ENCODE data around the gene IRAK3. TPM values are rescaled to one million over a fixed set of nuclear protein-coding genes. Genes with fewer than 3 reads are reported as not detected.

IRAK3 gene, protein sequence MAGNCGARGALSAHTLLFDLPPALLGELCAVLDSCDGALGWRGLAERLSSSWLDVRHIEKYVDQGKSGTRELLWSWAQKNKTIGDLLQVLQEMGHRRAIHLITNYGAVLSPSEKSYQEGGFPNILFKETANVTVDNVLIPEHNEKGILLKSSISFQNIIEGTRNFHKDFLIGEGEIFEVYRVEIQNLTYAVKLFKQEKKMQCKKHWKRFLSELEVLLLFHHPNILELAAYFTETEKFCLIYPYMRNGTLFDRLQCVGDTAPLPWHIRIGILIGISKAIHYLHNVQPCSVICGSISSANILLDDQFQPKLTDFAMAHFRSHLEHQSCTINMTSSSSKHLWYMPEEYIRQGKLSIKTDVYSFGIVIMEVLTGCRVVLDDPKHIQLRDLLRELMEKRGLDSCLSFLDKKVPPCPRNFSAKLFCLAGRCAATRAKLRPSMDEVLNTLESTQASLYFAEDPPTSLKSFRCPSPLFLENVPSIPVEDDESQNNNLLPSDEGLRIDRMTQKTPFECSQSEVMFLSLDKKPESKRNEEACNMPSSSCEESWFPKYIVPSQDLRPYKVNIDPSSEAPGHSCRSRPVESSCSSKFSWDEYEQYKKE
- total RNA-seq = 1 to 10 TPM; 3.3 to 3.6 TPM

- H3K9ac ChIP-seq (ENCODE audit: low read depth in 2 of 2, low read length in 2 of 2) = peak within 1 kb of the TSS; percentile 51 to 64
- intact Hi-C loops (cut with DNase I) = no loop called here
Measured at GRCh38 chr12:66188584-66189485, at the start of gene IRAK3. TSS of gene IRAK3 (plus strand) at chr12:66189214. CDS start at chr12:66189300, 86 bp downstream.

GRCh38 chr12:66139328-66139727, 49.7 kb upstream of the IRAK3 start:
- intact Hi-C loops (cut with DNase I) = no loop called here
- no peak for TF ChIP-seq CTCF (IDR thresholded peaks at IDR 0.05)
- no peaks in the 10 kb centered on the region for H3K9me3 ChIP-seq
- H3K4me1 ChIP-seq = no peaks in the 10 kb centered on the region
- DNase-seq = no peak
- H3K4me3 ChIP-seq = no peak overlapping the region
- H3K27me3 ChIP-seq = no peaks in the 10 kb centered on the region
- H3K27ac ChIP-seq = no peak overlapping the region
- no peak overlapping the region for H3K9ac ChIP-seq (ENCODE audit: low read depth in 2 of 2, low read length in 2 of 2)
- peaks cover 28% of the 10 kb centered on the region for H3K36me3 ChIP-seq

More at GRCh38 chr12:66188584-66189485, at the start of gene IRAK3:
- Histone ChIP-seq H3K36me3 (no peaks in the 10 kb centered on the region), H3K27me3 (no peaks in the 10 kb centered on the region), H3K9me3 (no peaks in the 10 kb centered on the region), H3K4me3 (peak within 1 kb of the TSS; percentile 52), H3K4me1 (peaks cover 3% of the 10 kb centered on the region), H3K27ac (peak within 1 kb of the TSS; percentile 72)
- TF ChIP-seq CTCF (IDR thresholded peaks at IDR 0.05) = no peak
- DNase-seq = peak; percentile 70

DNA sequence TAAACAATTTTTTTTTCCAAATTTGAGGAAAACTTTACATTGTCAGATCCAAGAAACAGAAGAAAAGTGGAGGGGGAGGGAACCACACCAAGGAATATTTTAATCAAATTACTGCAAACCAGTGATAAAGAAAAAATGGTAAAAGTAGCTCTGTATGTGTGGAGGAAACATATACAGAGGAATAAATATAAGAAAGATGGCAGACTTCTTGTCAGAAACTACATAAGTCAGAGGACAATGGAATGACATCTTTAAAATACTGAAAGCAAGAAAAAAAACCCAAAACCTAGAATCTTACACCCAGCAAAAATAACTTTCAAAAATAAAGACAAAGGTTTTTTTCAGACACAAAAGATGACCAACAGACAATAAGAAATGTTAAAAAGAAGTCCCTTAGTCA, 48.3 kb upstream of the IRAK3 start:
- Histone ChIP-seq H3K27ac (no peak overlapping the region), H3K4me1 (no peaks in the 10 kb centered on the region), H3K36me3 (peaks cover 28% of the 10 kb centered on the region), H3K9me3 (no peaks in the 10 kb centered on the region), H3K9ac (ENCODE audit: low read depth in 2 of 2, low read length in 2 of 2) (no peak overlapping the region), H3K27me3 (no peaks in the 10 kb centered on the region), H3K4me3 (no peak overlapping the region)
- TF ChIP-seq CTCF (IDR thresholded peaks at IDR 0.05) = no peak
- DNase-seq = no peak
- intact Hi-C loops (cut with DNase I) = loop anchor here (10.0 kb wide), 1 partner anchor 264 kb away; no protein-coding TSS in a partner anchor

DNA sequence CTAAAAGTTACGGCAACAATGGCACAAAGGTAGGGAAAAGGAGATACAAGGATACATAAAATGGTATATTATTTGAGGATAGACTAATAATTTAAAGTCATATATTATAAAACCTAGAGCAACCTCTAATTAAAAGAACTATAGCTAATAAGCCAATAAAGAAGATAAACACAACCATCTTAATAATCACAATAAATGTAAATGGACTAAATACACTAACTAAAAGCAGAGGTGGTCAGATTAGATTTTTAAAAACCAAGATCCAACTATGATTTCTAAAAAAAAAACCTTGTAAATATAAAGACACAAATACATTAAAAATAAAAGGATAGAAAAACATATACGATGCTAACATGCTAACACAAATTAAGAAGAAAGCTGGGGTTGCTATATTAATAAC, 47.7 kb upstream of the IRAK3 start:
- no peak overlapping the region for H3K9ac ChIP-seq (ENCODE audit: low read depth in 2 of 2, low read length in 2 of 2)
- no peaks in the 10 kb centered on the region for H3K27me3 ChIP-seq
- no peak for TF ChIP-seq CTCF (IDR thresholded peaks at IDR 0.05)
- no peak for DNase-seq
- H3K36me3 ChIP-seq = peaks cover 28% of the 10 kb centered on the region
- no peak overlapping the region for H3K27ac ChIP-seq
- no peak overlapping the region for H3K4me3 ChIP-seq
- intact Hi-C loops (cut with DNase I) = loop anchor here (10.0 kb wide), 1 partner anchor 264 kb away; no protein-coding TSS in a partner anchor
- no peaks in the 10 kb centered on the region for H3K9me3 ChIP-seq
- no peaks in the 10 kb centered on the region for H3K4me1 ChIP-seq

DNA sequence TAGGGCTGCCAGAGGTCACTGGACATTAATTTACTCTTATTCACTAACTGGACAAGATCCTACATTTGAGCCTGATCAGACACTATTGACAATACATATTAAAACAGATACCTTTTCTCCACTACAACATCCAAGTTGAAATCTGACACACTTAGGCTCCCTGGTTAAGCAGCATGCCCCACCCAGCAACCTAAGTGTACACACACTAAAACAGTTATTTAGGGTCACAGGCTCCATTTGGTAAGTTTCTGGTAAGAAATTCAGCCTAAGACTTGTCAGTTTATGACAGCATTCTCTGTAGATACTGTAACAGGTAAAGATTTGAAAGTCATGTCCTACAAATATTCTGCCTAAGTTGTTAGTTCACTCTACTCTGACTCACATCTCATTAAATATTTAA, 46.2 kb upstream of the IRAK3 start:
- H3K9ac ChIP-seq (ENCODE audit: low read depth in 2 of 2, low read length in 2 of 2) = no peak overlapping the region
- no peaks in the 10 kb centered on the region for H3K27me3 ChIP-seq
- H3K4me1 ChIP-seq = no peaks in the 10 kb centered on the region
- no peak for DNase-seq
- H3K9me3 ChIP-seq = no peaks in the 10 kb centered on the region
- peaks cover 20% of the 10 kb centered on the region for H3K36me3 ChIP-seq
- intact Hi-C loops (cut with DNase I) = loop anchor here (10.0 kb wide), 1 partner anchor 262 kb away; no protein-coding TSS in a partner anchor
- no peak for TF ChIP-seq CTCF (IDR thresholded peaks at IDR 0.05)
- H3K27ac ChIP-seq = no peak overlapping the region
- no peak overlapping the region for H3K4me3 ChIP-seq

All from colonic mucosa (tissue), 4 donors.